A172 (cell line): ENCODE measurements around the gene ZBTB43. TPM values are rescaled to one million over a fixed set of nuclear protein-coding genes. Genes with fewer than 3 reads are reported as not detected.

Experiments
- DNase-seq: peaks from one replicate; pipeline ENCODE4 v3.0.0-alpha.2; 2015; ENCODE audit warnings: low spot score
- total RNA-seq: library from RNA; depleted of rRNA; stranded (reverse); fragments of >200 nt; shearing (Covaris generic); gene quantifications from 2 replicates; pipeline ENCODE4 v1.2.3, GENCODE V29; 2014; rRNA removed

The ZBTB43 gene
- total RNA-seq, 1 experiment from 2014 or later, result 15.0 TPM

- no peak for DNase-seq
Measured at GRCh38 chr9:126886034-126886822, 81.4 kb downstream of the ZBTB43 start.

- DNase-seq, result no peak
Measured at GRCh38 chr9:126886897-126887296, 82.1 kb downstream of the ZBTB43 start.

Other genes starting within 250 kb of the ZBTB43 start
- gene LMX1B, start 191.1 kb upstream of the ZBTB43 start, total RNA-seq, result 1.8 and 2.9 TPM in 2 replicates
- 5.0 and 5.5 TPM in 2 replicates for gene ZBTB34, start 55.6 kb downstream of the ZBTB43 start, total RNA-seq
- gene RALGPS1, start 109.7 kb downstream of the ZBTB43 start, total RNA-seq, result 4.6 and 15.3 TPM in 2 replicates